Activated CD4-positive, alpha-beta T cell treated with anti-CD3 and anti-CD28 coated beads, Interleukin-2, amount 50 U/mL, for 4 hours (primary cell): Measurements from ENCODE around the gene PTPRG.
"Not testable (repeated sequence)": the region's sequence is repeated elsewhere in the genome, so short reads cannot be mapped to it uniquely, and the experiment has no call there.

Experiments used
- DNase-seq, 2 experiments: peaks; one replicate each; pipeline ENCODE4 v3.0.0-alpha.2; 2020

The PTPRG gene

DNA sequence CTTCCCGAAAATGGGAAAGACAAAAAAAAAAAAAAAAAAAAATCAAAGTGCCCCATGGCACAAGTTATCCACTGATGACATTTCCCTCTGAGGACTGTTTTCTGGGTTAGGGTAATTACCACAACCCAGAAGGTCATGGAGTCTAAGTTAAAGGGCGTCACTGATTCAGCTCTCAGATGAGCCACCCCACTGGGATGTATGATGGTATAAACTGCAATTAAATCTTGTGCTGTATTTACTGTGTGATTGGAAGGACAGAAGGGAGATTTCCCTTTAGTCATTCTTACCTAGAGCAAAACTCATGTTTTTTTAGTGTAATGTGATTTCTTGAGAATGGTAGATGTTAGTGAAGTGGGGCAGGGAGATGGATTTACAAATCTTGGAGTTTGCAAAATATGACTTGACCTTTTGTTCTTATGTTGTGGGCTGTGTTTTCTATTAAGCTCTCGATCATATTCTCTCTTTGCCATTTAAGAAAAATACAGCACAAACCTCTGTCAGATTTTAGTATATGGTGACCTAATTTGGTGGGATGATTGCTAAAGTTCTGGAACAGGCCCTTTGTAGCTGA lies 244.2 kb downstream of the PTPRG start:
- no peak for DNase-seq

DNA sequence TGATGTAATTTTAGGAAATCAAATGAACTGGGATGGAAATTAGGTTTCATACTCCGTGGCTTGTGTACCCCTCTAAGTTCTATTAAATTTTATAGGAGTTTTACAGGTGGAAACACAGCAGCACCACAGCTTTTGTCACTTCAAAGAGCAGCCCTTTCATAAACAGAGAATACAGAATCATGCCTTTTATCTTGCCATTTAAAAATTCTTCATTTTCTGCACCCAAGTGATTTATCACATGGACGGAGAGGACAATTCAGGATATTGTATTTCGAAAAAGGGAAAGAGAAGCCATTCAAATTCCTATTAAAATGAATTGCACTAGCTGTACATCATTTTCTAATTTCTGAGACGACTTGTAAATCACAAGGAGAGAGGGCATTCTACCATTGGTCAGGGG lies 245.4 kb downstream of the PTPRG start:
- DNase-seq = no peak

DNA sequence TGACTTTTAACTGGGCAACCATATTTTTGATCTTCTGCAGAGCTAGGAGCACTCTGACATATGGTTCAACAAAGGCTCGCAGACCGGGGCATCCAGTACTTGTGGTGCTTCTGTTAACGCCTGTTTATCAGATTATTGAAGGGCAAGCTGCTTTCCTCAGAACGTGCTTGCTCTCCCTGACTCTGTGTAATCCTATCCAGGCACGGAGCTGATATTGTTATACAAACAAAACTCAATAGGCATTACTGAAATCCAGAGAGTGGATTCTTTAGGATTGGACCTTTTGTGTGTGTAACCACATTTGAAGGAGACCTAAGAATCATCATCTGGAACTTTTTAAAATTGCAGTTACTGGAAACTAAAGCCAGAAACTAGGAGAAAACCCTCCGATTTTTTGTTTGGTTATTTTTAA lies 246.5 kb downstream of the PTPRG start:
- no peak for DNase-seq

DNA sequence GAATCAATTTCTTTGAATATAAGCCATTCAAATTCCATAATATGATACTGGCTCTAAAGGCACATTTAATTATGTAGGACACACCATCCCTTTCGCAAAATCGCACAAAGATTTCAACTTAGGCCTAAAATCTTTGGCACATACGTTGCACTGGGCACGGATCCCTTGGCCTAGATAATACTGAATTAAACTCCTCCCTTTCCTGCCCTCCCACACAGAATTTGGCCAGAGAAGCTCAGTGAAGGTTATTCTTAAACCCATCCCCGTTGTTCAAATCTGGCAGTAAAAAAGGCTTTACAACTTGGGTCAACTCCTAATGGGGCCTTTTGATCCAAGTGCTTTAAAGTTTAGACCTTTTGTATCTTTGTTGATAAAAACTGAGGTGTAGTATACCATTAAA lies 247.2 kb downstream of the PTPRG start:
- no peak for DNase-seq

DNA sequence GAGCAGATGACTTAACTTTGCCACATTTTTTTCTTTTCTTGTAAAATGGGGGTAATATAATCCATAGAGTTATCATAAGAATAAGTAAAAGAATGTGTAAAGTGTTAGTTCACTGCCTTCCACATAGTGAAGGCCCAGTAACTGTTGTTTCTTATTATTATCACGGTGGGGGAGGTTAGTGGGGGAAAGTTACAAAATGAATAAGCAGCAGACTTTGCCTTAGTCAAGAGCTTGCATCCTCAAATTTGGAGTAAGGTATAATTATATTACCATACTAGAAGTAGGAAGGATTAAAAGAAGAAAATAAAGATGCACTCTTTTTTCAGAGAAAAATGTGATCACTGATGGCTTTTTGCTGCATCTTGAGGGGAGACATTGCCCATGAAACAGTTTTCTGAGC lies 247.6 kb downstream of the PTPRG start:
- no peak for DNase-seq

DNA sequence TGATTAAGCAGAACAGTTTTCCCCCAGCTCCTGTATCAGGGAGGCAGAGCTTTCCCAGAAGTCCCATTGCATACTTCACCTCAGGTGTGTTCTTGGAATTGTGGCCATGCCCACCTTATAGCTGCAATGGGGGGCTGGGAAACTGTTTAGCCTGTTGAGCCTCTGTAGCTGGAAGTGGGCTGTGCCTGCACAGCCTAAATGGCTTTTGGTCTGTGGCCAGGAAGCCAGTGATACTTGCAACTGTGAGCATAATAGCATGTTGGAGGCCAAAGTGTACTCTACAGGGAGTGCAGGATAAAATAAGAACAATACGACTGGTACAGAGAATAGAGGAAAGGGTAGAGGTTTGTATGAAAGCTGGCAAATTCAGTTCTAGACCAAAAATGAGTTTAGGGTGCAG lies 248.5 kb downstream of the PTPRG start:
- no peak for DNase-seq

DNA sequence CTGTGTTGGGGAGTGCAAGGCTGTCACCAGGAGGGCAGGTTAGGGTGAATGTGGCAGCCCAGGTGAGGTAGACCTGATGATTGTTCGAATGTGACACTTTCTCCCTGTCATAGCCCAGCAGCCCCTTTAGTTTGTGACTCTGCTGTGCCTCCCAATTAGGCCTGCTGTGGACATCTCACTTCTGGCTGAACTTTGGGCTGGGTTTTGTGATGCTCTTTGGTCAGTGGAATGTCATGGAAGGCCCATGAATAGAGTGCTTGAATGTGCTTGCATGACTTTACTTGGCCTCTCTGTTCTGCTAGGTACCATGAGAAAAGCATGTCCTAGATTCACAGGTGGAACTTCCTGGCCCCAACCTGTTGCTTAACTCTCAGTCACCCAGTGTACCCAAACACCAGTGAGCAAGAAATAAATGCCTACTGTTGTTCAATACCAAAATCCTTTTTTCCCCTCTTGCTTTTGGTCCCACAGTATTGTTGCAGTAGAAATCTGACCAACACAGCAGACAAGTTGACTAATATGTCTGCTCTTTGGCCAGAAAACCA lies 249.7 kb downstream of the PTPRG start:
- no peak for DNase-seq

DNA sequence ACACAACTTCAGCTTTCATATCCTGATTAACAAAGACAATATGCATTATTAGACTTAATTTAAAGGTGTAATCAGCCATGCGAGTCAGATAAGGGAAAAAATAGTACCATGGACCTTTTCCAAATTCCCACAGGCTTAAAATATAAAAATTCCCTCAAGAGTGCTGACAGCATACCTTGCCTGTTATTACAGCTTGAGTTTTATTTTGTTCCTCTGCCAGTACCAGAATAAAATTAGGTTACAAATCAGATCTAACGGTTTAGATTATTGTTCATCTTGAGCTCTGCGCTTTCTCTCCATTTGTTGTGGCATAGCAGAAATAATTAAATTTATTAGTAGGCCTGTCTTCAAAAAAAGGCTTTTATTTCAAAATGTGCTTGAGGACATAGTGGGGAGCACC lies 250.3 kb downstream of the PTPRG start:
- DNase-seq = no peak

DNA sequence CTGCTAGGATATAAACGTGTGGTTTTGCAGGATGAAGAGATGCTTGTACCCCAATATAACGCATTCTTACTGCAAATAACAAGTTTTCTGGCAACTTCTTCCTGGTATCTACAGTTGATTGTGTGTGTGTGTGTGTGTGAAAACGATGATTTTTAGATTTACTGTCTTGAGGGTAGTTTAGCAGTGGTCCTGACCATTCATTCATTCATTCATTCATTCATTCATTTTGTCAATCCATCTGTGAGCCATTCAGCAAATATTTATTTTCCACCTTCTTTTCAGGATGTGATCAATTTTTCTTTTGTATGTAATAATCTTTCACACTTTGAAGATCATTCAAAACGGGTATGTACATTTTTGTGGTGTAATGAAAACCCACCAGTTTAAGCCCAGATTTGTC lies 250.7 kb downstream of the PTPRG start:
- DNase-seq = no peak

DNA sequence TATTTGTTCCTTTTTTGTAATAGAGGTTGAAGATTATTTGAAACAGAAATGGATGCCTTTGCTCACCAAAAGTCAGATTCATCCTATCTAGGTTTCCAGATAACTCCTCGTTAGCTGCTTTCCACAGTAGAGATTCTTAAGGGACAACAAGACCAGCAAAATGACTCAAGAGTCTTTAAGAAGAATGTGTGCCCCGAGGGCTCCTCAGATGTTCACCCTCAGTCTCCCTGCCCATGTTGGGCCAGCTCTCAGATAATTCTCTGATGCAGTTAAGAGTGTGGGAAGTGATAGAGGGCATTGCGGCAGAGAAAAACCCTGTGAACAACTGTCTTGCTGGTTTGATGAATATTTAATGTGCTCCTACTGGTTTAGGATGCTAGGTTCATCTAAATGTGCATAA lies 251.1 kb downstream of the PTPRG start:
- DNase-seq = no peak

DNA sequence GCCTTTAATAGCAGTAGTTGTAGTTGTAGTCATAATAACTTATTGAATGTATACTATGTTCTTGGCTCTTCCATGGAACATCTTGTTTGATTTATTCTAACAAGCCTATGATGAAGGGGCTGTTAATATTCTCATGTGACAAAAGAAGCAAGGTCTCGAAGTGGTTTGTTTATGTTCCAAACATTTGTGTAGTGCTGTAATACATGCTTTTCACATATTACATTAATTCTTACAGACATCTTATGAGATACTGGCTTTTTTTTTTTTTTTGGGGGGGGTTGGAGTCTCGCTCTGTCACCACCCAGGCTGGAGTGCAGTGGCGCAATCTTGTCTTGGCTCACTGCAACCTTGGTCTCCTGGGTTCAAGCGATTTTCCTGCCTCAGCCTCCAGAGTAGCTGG lies 252.3 kb downstream of the PTPRG start:
- no peak for DNase-seq

DNA sequence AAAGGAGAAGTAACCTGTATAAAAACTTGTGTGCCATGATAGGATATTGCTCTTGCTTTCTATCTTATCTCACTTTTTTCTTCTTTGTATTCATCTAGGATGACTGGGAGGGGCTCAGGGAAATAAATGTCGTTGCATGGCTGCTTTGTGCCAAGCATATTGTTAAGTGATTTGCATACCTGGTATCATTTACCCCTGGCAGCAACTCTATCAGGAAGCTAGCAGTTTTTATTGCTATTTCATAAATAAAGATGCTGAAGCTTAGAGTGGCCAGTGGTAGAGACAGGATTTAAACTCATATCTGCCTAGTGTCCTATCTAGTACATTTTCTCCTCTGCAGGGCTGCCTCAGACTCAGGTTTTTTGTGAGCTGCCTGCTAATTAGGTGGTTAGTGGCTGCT lies 253.3 kb downstream of the PTPRG start:
- DNase-seq = no peak

DNA sequence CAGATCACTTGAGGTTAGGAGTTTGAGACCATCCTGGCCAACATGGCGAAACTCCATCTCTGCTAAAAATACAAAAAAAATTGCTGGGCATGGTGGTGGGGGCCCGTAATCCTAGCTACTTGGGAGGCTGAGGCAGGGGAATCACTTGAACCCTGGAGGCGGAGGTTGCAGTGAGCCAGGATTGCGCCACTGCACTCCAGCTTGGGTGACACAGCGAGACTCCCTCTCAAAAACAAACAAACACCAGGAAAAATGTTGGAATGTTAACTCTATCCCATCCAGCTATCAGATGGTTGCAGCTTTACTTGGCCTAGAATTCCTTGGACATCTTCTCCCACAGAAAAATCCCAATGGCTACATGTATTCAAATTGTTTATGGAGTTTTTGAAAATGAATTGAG lies 254.9 kb downstream of the PTPRG start:
- DNase-seq = not testable (repeated sequence)

DNA sequence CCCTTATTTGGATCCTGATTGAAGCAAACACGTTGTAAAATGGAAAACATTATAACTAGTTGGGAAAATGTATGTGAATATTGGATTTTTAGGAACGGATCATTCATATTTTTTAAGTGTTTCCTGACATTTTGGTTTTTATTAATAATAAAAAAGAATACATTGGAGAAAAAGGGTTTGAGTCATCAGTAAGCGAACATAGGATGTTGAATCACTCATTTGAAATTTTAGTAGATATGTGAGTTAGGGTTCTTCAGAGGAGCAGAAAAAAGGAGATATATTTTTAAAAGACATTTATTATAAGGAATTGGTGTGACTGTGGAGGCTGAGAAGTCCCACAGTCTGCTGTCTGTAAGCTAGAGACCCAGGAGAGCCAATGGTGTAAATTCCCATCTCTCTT lies 258.5 kb downstream of the PTPRG start:
- no peak for DNase-seq

DNA sequence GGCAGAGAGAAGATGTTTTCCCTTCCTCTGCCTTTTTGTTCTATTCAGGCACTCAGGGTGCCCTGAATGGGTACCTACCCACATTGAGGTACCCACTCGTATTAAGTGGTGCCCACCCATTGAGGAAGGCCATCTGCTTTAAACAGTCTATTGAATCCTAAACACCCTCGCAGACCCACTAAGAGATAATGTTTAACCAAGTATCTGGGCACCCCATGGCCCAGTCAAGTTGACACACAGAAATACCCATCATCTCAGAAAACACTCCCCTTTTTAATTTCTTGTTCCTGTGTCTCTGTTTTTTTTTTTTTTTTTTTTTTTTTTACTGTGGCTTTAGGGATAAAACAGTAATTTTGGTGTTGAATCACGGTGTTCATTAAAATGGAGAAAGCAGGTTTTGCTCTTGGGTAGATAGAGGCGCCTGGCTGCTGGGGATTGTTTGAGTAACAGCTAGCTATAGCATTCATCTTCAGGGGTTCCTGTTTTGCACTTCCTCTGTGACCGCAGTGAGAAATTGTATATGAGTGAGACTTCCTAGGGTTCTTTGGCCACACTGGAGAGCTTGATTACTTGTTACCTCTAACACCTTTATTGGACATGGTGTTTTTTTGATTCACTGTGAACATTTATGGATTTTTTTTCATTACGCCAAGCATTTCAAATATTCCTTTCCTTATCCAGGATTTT lies 259.1 kb downstream of the PTPRG start:
- DNase-seq = no peak

DNA sequence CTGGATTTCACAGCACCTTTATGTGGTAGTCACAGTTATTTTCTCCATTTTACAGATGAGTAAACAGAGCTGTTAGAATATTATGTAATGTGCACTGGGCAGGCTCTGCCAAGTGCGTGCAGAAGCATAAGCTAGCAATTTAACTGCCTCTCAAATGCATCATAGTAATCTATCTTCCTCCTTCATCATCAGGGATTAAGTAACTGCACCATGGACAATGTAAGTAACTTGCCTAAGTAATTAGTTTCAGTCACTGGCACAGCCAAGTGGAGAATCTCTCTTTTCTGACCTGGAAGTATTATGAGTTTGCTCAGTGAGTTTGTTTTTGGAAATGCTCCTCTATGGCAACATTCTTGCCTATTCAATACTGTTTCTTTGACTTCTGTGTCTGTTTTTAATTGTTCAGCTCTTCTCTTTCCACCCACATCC lies 260.5 kb downstream of the PTPRG start:
- no peak for DNase-seq

DNA sequence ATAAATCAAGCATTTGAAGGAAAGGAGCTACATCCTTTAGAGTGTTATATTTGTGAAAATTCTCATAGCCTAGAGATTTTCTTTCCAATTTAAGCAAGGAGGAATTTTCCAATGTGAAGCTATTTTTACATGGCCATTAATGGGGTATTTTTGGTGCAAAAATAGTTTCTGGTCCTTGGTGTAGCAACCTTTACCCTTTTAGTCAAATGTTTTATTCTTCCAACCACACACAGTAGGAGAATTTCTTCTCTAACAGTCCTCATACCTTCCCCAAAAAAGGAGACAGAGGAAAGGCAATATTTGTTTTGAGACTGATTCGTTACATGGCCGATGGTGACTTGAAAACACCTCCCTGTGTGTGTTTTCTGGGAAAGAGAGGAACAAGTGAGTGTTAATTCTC lies 261.2 kb downstream of the PTPRG start:
- no peak for DNase-seq

DNA sequence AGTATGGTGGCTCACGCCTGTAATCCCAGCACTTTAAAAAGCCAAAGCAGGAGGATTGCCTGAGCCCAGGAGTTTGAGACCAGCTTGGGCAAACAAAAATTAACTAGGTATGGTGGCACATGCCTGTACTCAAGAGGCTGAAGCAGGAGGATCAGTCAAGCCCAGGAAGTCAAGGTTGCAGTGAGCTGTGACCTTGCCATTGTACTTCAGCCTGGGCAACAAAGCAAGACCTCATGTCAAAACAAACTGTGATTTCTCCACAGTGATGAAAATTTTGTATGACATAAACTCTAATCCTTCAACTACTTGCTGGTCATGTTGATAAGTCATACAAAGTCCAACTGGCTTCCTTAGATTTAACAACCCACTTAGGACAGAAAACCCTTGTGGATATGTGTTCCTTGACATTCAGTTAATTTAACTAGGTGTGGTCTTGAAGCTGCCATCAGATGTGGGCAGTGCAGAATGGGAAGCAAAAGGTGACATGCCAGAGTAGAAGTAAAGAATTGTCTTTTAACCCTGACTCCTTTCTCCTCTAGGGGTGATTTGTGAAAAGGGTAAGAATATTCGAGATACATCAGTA lies 263.3 kb downstream of the PTPRG start:
- DNase-seq = no peak

DNA sequence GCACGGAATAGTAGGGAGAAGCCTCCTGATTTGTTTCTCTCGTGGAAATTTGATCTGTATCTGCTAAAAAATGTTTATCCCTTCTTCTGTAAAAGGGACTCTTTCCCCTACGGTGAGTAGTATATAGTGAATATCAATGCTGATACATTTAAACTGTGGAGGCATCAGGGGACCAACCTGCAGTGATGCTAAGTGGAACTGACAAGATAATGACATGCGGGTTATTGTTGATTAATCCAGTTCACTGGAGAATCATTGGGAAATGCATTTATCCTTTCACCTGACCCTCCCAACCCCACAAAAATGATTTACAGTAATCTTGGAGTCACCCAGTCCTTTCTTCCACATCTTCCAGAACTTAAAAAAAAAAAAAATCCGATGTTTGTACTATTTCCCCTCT lies 264.8 kb downstream of the PTPRG start:
- DNase-seq = no peak

DNA sequence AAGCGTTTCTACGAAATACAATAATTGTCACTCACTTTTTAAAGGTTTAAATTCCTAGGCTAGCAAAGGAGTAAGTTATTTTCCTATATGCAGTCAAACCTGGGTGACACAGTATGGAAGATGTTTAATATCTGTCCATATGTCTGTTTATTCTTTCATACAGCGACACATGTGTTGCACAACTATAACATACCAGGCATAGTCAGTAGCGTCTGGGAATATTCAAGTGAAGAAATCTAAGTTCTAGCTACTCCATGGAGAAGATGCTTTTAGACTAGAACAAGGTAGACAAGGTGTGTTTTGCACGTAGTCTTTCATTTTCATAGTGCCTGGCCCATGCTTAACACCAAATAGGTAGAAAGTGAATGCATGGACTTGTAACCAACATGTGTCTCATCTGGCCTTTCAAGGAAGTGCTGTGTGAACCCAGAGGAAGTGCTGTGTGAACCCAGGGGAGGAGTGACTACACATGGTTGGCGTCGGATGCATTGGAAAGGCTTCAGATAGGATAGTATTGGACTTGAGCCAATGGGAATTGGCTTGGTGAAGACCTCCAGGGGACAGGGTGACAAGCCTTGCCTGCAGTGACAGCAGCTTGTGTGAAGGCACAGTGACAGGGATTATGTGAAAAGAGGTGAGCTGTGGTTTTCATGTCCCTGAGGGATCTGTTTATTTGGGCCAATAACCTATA lies 267.0 kb downstream of the PTPRG start:
- DNase-seq = no peak

DNA sequence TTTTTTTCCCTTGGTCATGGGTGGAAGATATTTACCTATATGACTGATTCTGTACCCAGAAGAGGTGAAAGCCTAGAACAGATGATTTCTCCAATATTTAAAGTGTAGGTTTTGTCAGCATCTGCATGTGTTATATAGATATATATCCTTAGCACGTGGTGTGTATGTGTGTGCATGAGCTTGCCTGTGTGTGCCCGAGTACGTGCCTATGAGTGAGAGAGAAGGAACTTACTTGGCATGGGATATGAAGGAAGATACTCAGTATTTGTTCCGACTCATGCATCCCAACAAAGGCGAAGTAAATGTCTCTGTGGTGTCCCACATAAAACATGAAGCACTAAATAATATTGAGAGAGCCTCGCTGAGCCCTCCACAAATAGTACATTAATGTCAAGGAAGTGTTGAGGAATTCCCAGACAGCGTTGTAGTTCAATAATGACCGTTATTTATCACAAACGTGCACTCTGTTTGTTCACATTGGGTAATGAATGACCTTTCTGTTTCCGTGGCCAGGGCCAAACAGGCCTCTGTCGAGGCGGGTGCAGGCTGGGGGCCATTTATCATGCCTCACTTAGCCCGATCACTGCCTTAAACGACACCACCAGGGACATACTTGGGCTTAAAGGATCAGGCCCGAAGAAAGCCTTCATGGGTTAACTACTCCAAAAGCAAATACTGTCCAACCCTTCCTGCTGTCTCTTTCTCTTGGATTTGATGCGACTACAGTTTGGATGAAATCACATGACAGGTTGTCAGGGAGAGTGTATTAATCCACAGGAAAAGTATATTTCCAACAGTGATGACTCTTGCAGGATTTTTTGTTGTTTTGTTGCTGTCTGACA lies 267.7 kb downstream of the PTPRG start:
- no peak for DNase-seq

DNA sequence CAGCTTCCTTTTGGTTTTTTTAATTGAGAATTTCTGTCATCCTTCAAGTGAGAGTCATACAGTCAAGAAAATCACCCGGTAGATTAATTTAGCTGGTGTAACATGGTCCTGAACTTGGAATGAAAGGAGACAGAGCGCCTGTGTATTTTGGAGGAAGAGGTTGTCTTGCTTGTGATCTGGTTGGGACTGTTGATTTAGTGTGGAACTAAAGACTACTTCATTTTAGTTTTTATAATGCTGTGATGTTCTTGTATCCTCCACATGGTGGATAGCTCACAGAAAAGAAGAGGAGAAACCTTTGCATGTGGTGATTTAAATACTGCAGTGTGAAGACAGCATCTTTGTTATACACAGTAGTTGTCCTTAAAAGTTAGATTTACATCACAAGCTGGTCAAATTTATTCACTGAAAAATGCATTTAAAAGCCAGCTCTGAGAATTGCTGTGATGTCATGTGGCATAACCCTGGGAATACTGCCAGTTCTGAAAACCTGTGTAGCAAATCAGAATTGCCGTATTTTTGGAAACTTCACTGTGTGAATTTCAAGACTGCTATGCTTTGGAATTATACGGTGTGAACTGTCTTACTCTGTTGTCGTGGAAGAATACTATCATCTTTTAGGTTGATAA lies 268.5 kb downstream of the PTPRG start:
- DNase-seq = no peak
